ENCODE data around the gene GNAS.

GNAS gene

GRCh38 chr20:58899512-58899911 is 47.0 kb downstream of the GNAS start:
- DNase-seq (ENCODE audit: low read depth): no peak

GRCh38 chr20:58900397-58900796 is 47.9 kb downstream of the GNAS start:
- no peak for DNase-seq (ENCODE audit: low read depth)

- DNase-seq (ENCODE audit: low read depth): no peak
Measured at GRCh38 chr20:58901488-58902402, 49.2 kb downstream of the GNAS start.

GRCh38 chr20:58903614-58904013 is 51.1 kb downstream of the GNAS start:
- no peak for DNase-seq (ENCODE audit: low read depth)

GRCh38 chr20:58905236-58905635 is 52.7 kb downstream of the GNAS start:
- no peak for DNase-seq (ENCODE audit: low read depth)

- no peak for DNase-seq (ENCODE audit: low read depth)
Measured at GRCh38 chr20:58906111-58906510, 53.6 kb downstream of the GNAS start.

- DNase-seq (ENCODE audit: low read depth): no peak
Measured at GRCh38 chr20:58906894-58907293, 54.4 kb downstream of the GNAS start.

GRCh38 chr20:58907320-58908137 is 55.0 kb downstream of the GNAS start:
- DNase-seq (ENCODE audit: low read depth): no peak

GRCh38 chr20:58908221-58908620 is 55.7 kb downstream of the GNAS start:
- DNase-seq (ENCODE audit: low read depth): no peak

- no peak for DNase-seq (ENCODE audit: low read depth)
Measured at GRCh38 chr20:58908941-58909340, 56.4 kb downstream of the GNAS start.

GRCh38 chr20:58909585-58909984 is 57.1 kb downstream of the GNAS start:
- no peak for DNase-seq (ENCODE audit: low read depth)

GRCh38 chr20:58910473-58910872 is 58.0 kb downstream of the GNAS start:
- no peak for DNase-seq (ENCODE audit: low read depth)

GRCh38 chr20:58911309-58911708 is 58.8 kb downstream of the GNAS start:
- DNase-seq (ENCODE audit: low read depth): no peak

GRCh38 chr20:58911970-58912369 is 59.5 kb downstream of the GNAS start:
- DNase-seq (ENCODE audit: low read depth): no peak

- no peak for DNase-seq (ENCODE audit: low read depth)
Measured at GRCh38 chr20:58913079-58913478, 60.6 kb downstream of the GNAS start.

- no peak for DNase-seq (ENCODE audit: low read depth)
Measured at GRCh38 chr20:58918621-58919020, 66.1 kb downstream of the GNAS start.

GRCh38 chr20:58921564-58921963 is 69.0 kb downstream of the GNAS start:
- DNase-seq (ENCODE audit: low read depth): no peak

GRCh38 chr20:58922036-58922435 is 69.5 kb downstream of the GNAS start:
- DNase-seq (ENCODE audit: low read depth): no peak

- DNase-seq (ENCODE audit: low read depth): no peak
Measured at GRCh38 chr20:58923117-58923712, 70.7 kb downstream of the GNAS start.

- no peak for DNase-seq (ENCODE audit: low read depth)
Measured at GRCh38 chr20:58926802-58927489, 74.4 kb downstream of the GNAS start.

GRCh38 chr20:58927490-58928061 is 75.1 kb downstream of the GNAS start:
- DNase-seq (ENCODE audit: low read depth): no peak

- no peak for DNase-seq (ENCODE audit: low read depth)
Measured at GRCh38 chr20:58930496-58930895, 78.0 kb downstream of the GNAS start.
